ENCODE results near the gene BRICD5. TPM values are rescaled to one million over a fixed set of nuclear protein-coding genes. Genes with fewer than 3 reads are reported as not detected.

Gene BRICD5
- total and polyA plus RNA-seq, 2 of the 13 experiments (the other 11 are each of a cell fraction or from before 2014, with no cell fraction given): 1.6 to 5.8 TPM

DNA sequence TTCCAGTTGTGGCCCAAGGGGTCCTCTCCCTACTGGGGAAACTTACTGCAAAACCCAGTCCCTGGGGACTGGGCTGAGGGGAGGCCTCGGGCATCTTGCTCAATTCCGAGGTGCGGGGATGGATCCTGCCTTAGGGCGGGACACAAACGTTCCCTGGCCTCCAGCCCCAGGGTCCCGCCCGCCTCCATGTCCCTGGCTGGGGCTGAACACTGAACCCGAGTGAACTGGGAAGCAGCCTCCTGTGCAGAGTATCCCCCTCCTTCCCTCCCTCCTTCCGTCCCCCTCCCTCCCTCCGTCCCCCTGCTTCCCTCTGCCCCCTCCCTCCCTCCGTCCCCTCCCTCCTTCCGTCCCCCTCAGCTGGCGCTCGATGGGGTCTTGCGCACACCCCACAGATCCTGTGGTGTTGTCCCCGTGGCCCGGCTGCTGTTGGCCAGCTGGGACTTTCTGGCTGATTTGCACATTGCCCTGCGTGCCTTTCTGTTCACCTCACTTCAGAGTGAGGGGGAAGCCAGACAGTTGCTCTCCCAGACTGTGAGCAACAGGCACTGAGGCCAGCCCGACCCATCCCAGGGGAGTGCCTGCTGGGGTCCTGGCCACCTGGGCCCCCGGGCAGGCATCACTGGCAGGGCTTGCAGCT is 49.6 kb downstream of the BRICD5 start:
- Histone ChIP-seq H4K20me1 (ENCODE audit: insufficient read depth, low read length) (peaks cover 38% of the 10 kb centered on the region), H3K9ac (ENCODE audit: insufficient read depth, low read depth, low read length) (no peak overlapping the region), H2AFZ (ENCODE audit: low read length) (no peak overlapping the region), H3K4me3 (replicated peaks in 1 of 3; ENCODE audit: insufficient read depth in 1 of 3, low read depth in 2 of 3, low read length in 3 of 3) (peak overlapping the region in 2 of 3 experiments; percentile 26 to 48; a peak in 2 of 6 replicates), H3K9me3 (ENCODE audit: low read length) (no peaks in the 10 kb centered on the region), H3K79me2 (ENCODE audit: insufficient read depth, low read length) (peaks cover 57% of the 10 kb centered on the region), H3K4me1 (ENCODE audit: insufficient read depth, low read length) (peaks cover 85% of the 10 kb centered on the region), H3K36me3 (replicated peaks in 1 of 2; ENCODE audit: control insufficient read depth in 1 of 2, insufficient read depth in 2 of 2, low read length in 2 of 2) (peaks cover 2 to 6% of the 10 kb centered on the region in 2 experiments; a peak in 3 of 5 replicates), H3K4me2 (ENCODE audit: low read depth, low read length) (peak overlapping the region; percentile 68), H3K27me3 (ENCODE audit: control insufficient read depth in 1 of 2, insufficient read depth in 2 of 2, low read length in 2 of 2) (no peaks in the 10 kb centered on the region; a peak in 1 of 5 replicates), H3K27ac (ENCODE audit: extremely low read length, insufficient read depth, low read length) (peak overlapping the region; percentile 63)
- DNase-seq (ENCODE audit: low spot score): peak; percentile 53
- intact Hi-C loops (cut with micrococcal nuclease; ENCODE audit: unreplicated experiment): loop anchor here (5.0 kb wide), 1 partner anchor 36 kb away; the partner anchor contains the start of gene CASKIN1
- peak; percentile 17 for ATAC-seq
- in situ Hi-C loops (cut with HindIII; ENCODE audit: extremely low pct_ligation_motif_present, low pct_unique_long_range_greater_than_20kb): no loop called here
- no TSS peak for BruUV-seq (replicated peaks)
- FAIRE-seq: peak; percentile 65
- CTCF ChIA-PET (ENCODE audit: low intra/inter-chr PET ratio, low total read pairs): no interaction called here
- WGBS (ENCODE audit: low lambda C conversion rate): 13% methylated on average over 18 of the region's 20 CpGs
- POLR2A ChIA-PET: interaction anchor here (0.7 to 3.4 kb wide), 5 partner anchors 7 to 90 kb away, joined by 3 to 36 read pairs (median 4); partner anchors contain the start of gene TRAF7
- no peak for TF ChIP-seq U2AF1 (optimal IDR thresholded peaks at IDR 0.05; ENCODE audit: low read depth, low read length)
- peak; percentile 40; the same call in 1 of the 2 replicates for TF ChIP-seq RXRA (CRISPR knock-in tag; IDR thresholded peaks at IDR 0.05)
- TF ChIP-seq ZNF138 (CRISPR knock-in tag; IDR thresholded peaks at IDR 0.05; ENCODE audit: low read depth): no peak
- no peak for TF ChIP-seq ZNF136 (CRISPR knock-in tag; IDR thresholded peaks at IDR 0.05; ENCODE audit: low read depth)
- TF ChIP-seq, protein P1, sequence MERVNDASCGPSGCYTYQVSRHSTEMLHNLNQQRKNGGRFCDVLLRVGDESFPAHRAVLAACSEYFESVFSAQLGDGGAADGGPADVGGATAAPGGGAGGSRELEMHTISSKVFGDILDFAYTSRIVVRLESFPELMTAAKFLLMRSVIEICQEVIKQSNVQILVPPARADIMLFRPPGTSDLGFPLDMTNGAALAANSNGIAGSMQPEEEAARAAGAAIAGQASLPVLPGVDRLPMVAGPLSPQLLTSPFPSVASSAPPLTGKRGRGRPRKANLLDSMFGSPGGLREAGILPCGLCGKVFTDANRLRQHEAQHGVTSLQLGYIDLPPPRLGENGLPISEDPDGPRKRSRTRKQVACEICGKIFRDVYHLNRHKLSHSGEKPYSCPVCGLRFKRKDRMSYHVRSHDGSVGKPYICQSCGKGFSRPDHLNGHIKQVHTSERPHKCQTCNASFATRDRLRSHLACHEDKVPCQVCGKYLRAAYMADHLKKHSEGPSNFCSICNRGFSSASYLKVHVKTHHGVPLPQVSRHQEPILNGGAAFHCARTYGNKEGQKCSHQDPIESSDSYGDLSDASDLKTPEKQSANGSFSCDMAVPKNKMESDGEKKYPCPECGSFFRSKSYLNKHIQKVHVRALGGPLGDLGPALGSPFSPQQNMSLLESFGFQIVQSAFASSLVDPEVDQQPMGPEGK (CRISPR knock-in tag; IDR thresholded peaks at IDR 0.05): peak; percentile 28
- TF ChIP-seq ZNF501 (CRISPR knock-in tag; IDR thresholded peaks at IDR 0.05): no peak
- no peak for TF ChIP-seq RFX5 (IDR thresholded peaks at IDR 0.05; ENCODE audit: low read depth, low read length)
- no peak for TF ChIP-seq ZXDC (CRISPR knock-in tag; IDR thresholded peaks at IDR 0.05)
- peak; percentile 14; the same call in 1 of the 2 replicates for TF ChIP-seq CEBPB (IDR thresholded peaks at IDR 0.05; ENCODE audit: borderline replicate concordance, low read depth, low read length)
- no peak for TF ChIP-seq ZNF503 (CRISPR knock-in tag; IDR thresholded peaks at IDR 0.05)
- TF ChIP-seq THRA (CRISPR knock-in tag; IDR thresholded peaks at IDR 0.05; ENCODE audit: borderline replicate concordance): no peak
- TF ChIP-seq, protein P2, sequence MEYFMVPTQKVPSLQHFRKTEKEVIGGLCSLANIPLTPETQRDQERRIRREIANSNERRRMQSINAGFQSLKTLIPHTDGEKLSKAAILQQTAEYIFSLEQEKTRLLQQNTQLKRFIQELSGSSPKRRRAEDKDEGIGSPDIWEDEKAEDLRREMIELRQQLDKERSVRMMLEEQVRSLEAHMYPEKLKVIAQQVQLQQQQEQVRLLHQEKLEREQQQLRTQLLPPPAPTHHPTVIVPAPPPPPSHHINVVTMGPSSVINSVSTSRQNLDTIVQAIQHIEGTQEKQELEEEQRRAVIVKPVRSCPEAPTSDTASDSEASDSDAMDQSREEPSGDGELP (IDR thresholded peaks at IDR 0.05; ENCODE audit: borderline replicate concordance, low read depth): peak; percentile 35; the same call in 1 of the 2 replicates
- TF ChIP-seq PITX1 (CRISPR knock-in tag; IDR thresholded peaks at IDR 0.05): no peak
- no peak for TF ChIP-seq ZNF251 (CRISPR knock-in tag; IDR thresholded peaks at IDR 0.05)
- TF ChIP-seq ZNF558 (CRISPR knock-in tag; IDR thresholded peaks at IDR 0.05; ENCODE audit: borderline replicate concordance): no peak
